SK-N-MC (cell line): ENCODE data around the gene PRR9.
"Not testable (repeated sequence)": the region's sequence is repeated elsewhere in the genome, so short reads cannot be mapped to it uniquely, and the experiment has no call there.

Experiments used
- DNase-seq: peaks from one replicate; pipeline ENCODE4 v3.0.0-alpha.2; 2011; ENCODE audit warnings: low read depth, low spot score
- H3K27ac ChIP-seq: fragments of 200-600 bp; sonication (generic); 2 replicates; pipeline ENCODE4 v1.5.1; 2016; ENCODE audit warnings: mixed run types
- H3K36me3 ChIP-seq: fragments of 200-600 bp; sonication (generic); 2 replicates; pipeline ENCODE4 v1.6.1; 2017; ENCODE audit warnings: antibody characterized with exemption, low read length, mixed read lengths; ENCODE audit not compliant: insufficient read depth
- H3K4me3 ChIP-seq: fragments of 200-600 bp; sonication (generic); 2 replicates; pipeline ENCODE4 v1.5.1; 2016
- H3K9ac ChIP-seq: fragments of 200-600 bp; sonication (generic); 2 replicates; pipeline ENCODE4 v1.8.0; 2017; ENCODE audit warnings: mixed run types, mixed read lengths; ENCODE audit not compliant: insufficient read length
- H3K9me3 ChIP-seq: fragments of 200-600 bp; sonication (generic); 2 replicates; pipeline ENCODE4 v1.6.1; 2017; ENCODE audit warnings: low read depth, mild to moderate bottlenecking, antibody characterized with exemption, low read length, moderate library complexity, mixed read lengths
- EZH2 ChIP-seq: fragments of 200-600 bp; sonication (generic); IDR thresholded peaks from one replicate; pipeline ENCODE4 v1.6.1; 2017; ENCODE audit warnings: antibody characterized with exemption
- FOXP2 ChIP-seq: optimal IDR thresholded peaks from 2 replicates; pipeline ENCODE3; 2011; ENCODE audit warnings: mild to moderate bottlenecking, moderate library complexity; ENCODE audit not compliant: insufficient read depth; ENCODE audit errors: extremely low read length, control extremely low read depth
- POLR2AphosphoS5 ChIP-seq: IDR thresholded peaks from 2 replicates; pipeline ENCODE4 v1.6.1; 2012; ENCODE audit warnings: mild to moderate bottlenecking, low read depth, low read length, borderline replicate concordance

Gene PRR9

GRCh38 chr1:153217212-153217611, at the start of gene PRR9:
PRR9 (plus strand) TSS chr1:153217584; CDS start chr1:153218145, 561 bp downstream.
- H3K27ac ChIP-seq = no peak within 1 kb of the TSS
- no peaks in the 10 kb centered on the region for H3K36me3 ChIP-seq
- no peak for TF ChIP-seq FOXP2
- TF ChIP-seq POLR2AphosphoS5 = no peak
- TF ChIP-seq EZH2 = no peak
- no peak within 1 kb of the TSS for H3K4me3 ChIP-seq
- no peak for DNase-seq
- H3K9me3 ChIP-seq = no peaks in the 10 kb centered on the region
- no peak within 1 kb of the TSS for H3K9ac ChIP-seq

GRCh38 chr1:153168686-153169085, 48.7 kb upstream of the PRR9 start:
- Histone ChIP-seq H3K4me3 (no peak overlapping the region), H3K27ac (no peak overlapping the region), H3K36me3 (no peaks in the 10 kb centered on the region), H3K9me3 (no peaks in the 10 kb centered on the region), H3K9ac (no peak overlapping the region)
- DNase-seq = no peak
- TF ChIP-seq EZH2 (no peak), FOXP2 (no peak), POLR2AphosphoS5 (no peak)

- no peak for TF ChIP-seq POLR2AphosphoS5
- no peak overlapping the region for H3K27ac ChIP-seq
- no peaks in the 10 kb centered on the region for H3K36me3 ChIP-seq
- DNase-seq = no peak
- H3K9me3 ChIP-seq = no peaks in the 10 kb centered on the region
- H3K9ac ChIP-seq = no peak overlapping the region
- H3K4me3 ChIP-seq = no peak overlapping the region
Measured at GRCh38 chr1:153174624-153175023, 42.8 kb upstream of the PRR9 start.

GRCh38 chr1:153178922-153179321, 38.5 kb upstream of the PRR9 start:
- Histone ChIP-seq H3K36me3 (no peaks in the 10 kb centered on the region), H3K9ac (no peak overlapping the region), H3K4me3 (no peak overlapping the region), H3K27ac (no peak overlapping the region), H3K9me3 (no peaks in the 10 kb centered on the region)
- TF ChIP-seq FOXP2 (no peak), POLR2AphosphoS5 (no peak), EZH2 (no peak)
- no peak for DNase-seq

- TF ChIP-seq POLR2AphosphoS5 (no peak), FOXP2 (no peak), EZH2 (no peak)
- no peak overlapping the region for H3K4me3 ChIP-seq
- no peaks in the 10 kb centered on the region for H3K9me3 ChIP-seq
- DNase-seq = no peak
- no peak overlapping the region for H3K9ac ChIP-seq
- no peak overlapping the region for H3K27ac ChIP-seq
- H3K36me3 ChIP-seq = no peaks in the 10 kb centered on the region
Measured at GRCh38 chr1:153180556-153180955, 36.8 kb upstream of the PRR9 start.

GRCh38 chr1:153188301-153188700, 29.1 kb upstream of the PRR9 start:
- H3K4me3 ChIP-seq, H3K9ac ChIP-seq, DNase-seq, H3K36me3 ChIP-seq, H3K9me3 ChIP-seq, H3K27ac ChIP-seq: not testable (repeated sequence)

GRCh38 chr1:153190373-153190772, 27.0 kb upstream of the PRR9 start:
- H3K9me3 ChIP-seq = no peaks in the 10 kb centered on the region
- DNase-seq = no peak

GRCh38 chr1:153192697-153193096, 24.7 kb upstream of the PRR9 start:
- no peak for DNase-seq
- Histone ChIP-seq H3K9ac (no peak overlapping the region), H3K36me3 (no peaks in the 10 kb centered on the region), H3K27ac (no peak overlapping the region), H3K4me3 (no peak overlapping the region), H3K9me3 (no peaks in the 10 kb centered on the region)
- TF ChIP-seq POLR2AphosphoS5 = no peak
- TF ChIP-seq FOXP2 = no peak
- TF ChIP-seq EZH2 = no peak

More at GRCh38 chr1:153190373-153190772, 27.0 kb upstream of the PRR9 start:
- no peak for TF ChIP-seq POLR2AphosphoS5
- Histone ChIP-seq H3K27ac (no peak overlapping the region), H3K4me3 (no peak overlapping the region), H3K9ac (no peak overlapping the region), H3K36me3 (no peaks in the 10 kb centered on the region)

GRCh38 chr1:153194331-153195050, 22.9 kb upstream of the PRR9 start:
- H3K4me3 ChIP-seq = no peak overlapping the region
- H3K9ac ChIP-seq = no peak overlapping the region
- no peak for TF ChIP-seq EZH2
- no peak for TF ChIP-seq POLR2AphosphoS5
- TF ChIP-seq FOXP2 = no peak
- no peak overlapping the region for H3K27ac ChIP-seq
- DNase-seq = no peak
- H3K9me3 ChIP-seq = no peaks in the 10 kb centered on the region
- H3K36me3 ChIP-seq = no peaks in the 10 kb centered on the region
